Breast epithelium (tissue), 3 donors: ENCODE data around the gene PSMF1.

Experiments
- POLR2A ChIP-seq: fragments of 450-650 bp; IDR thresholded peaks from one replicate; pipeline ENCODE4 v1.6.1; 2016; ENCODE audit warnings: antibody characterized with exemption, mild to moderate bottlenecking, moderate library complexity
- POLR2AphosphoS5 ChIP-seq, 3 donors: sonication (generic); formaldehyde crosslinking; IDR thresholded peaks; one replicate each; pipeline ENCODE4 v1.6.1; 2017; ENCODE audit warnings: antibody characterized with exemption in 3 of 3
- TF ChIP-seq, protein P1 (sequence below), 3 donors: fragments of 450-650 bp; IDR thresholded peaks; one replicate each; pipeline ENCODE4 v1.5.1; 2016 to 2017; ENCODE audit warnings: antibody characterized with exemption in 3 of 3, mild to moderate bottlenecking in 3 of 3, moderate library complexity in 3 of 3

DNA sequence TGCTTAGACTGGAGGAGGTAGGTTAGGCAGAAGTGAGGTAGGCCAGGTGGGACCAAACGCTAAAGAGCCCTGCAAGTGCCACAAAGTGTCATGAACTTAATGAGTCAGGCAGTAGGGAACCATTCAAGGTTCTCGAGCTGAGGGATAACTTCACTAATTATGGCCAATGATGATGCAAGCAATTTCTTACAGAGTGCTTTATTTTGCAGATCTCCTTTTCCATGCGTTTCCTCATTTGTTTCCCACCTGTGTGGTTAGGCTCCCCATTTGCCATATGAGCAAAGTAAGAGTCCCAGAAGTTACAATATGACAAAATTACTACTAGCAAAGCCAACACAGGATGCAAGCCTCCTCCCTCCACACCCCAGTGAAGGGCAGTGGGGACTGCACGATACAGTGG, 36.5 kb upstream of the PSMF1 start:
- TF ChIP-seq, protein P1, sequence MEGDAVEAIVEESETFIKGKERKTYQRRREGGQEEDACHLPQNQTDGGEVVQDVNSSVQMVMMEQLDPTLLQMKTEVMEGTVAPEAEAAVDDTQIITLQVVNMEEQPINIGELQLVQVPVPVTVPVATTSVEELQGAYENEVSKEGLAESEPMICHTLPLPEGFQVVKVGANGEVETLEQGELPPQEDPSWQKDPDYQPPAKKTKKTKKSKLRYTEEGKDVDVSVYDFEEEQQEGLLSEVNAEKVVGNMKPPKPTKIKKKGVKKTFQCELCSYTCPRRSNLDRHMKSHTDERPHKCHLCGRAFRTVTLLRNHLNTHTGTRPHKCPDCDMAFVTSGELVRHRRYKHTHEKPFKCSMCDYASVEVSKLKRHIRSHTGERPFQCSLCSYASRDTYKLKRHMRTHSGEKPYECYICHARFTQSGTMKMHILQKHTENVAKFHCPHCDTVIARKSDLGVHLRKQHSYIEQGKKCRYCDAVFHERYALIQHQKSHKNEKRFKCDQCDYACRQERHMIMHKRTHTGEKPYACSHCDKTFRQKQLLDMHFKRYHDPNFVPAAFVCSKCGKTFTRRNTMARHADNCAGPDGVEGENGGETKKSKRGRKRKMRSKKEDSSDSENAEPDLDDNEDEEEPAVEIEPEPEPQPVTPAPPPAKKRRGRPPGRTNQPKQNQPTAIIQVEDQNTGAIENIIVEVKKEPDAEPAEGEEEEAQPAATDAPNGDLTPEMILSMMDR (IDR thresholded peaks at IDR 0.05) = no peak
- no peak for TF ChIP-seq POLR2AphosphoS5 (IDR thresholded peaks at IDR 0.05)
- TF ChIP-seq POLR2A = no peak
